H9 (cell line): ENCODE measurements around the gene KIRREL3. TPM values are rescaled to one million over a fixed set of nuclear protein-coding genes. Genes with fewer than 3 reads are reported as not detected.

ENCODE experiments used
- DNase-seq: peaks from one replicate; pipeline ENCODE4 v3.0.0-alpha.2; 2017
- H2AFZ ChIP-seq: one replicate; pipeline ENCODE4 v1.6.1; 2013; ENCODE audit warnings: mild to moderate bottlenecking, low read length, control low read depth, moderate library complexity
- H2AK5ac ChIP-seq: 2 replicates; pipeline ENCODE4 v1.6.1; 2013; ENCODE audit warnings: low read length, control low read depth, mixed read lengths; ENCODE audit not compliant: insufficient read length
- H2BK120ac ChIP-seq: one replicate; pipeline ENCODE4 v1.6.1; 2013; ENCODE audit warnings: low read depth, mild to moderate bottlenecking, low read length, control low read depth, inconsistent platforms; ENCODE audit not compliant: poor library complexity, severe bottlenecking
- H2BK12ac ChIP-seq: 2 replicates; pipeline ENCODE4 v1.6.1; 2013; ENCODE audit warnings: low read length, control low read depth, mixed read lengths, low read depth; ENCODE audit not compliant: insufficient read length
- H2BK15ac ChIP-seq: 2 replicates; pipeline ENCODE4 v1.6.1; 2013; ENCODE audit warnings: low read depth, low read length, control low read depth
- H2BK20ac ChIP-seq: one replicate; pipeline ENCODE4 v1.6.1; 2013; ENCODE audit warnings: low read depth, mild to moderate bottlenecking, low read length, control low read depth, inconsistent platforms; ENCODE audit not compliant: poor library complexity, severe bottlenecking
- H2BK5ac ChIP-seq: 2 replicates; pipeline ENCODE4 v1.6.1; 2013; ENCODE audit warnings: low read length, control low read depth, mixed read lengths; ENCODE audit not compliant: insufficient read length
- H3K14ac ChIP-seq: 2 replicates; pipeline ENCODE4 v1.6.1; 2013; ENCODE audit warnings: low read length, control low read depth; ENCODE audit not compliant: insufficient read depth
- H3K18ac ChIP-seq: 2 replicates; pipeline ENCODE4 v1.6.1; 2013; ENCODE audit warnings: low read depth, mild to moderate bottlenecking, mixed read lengths, low read length, control low read depth; ENCODE audit not compliant: insufficient read length
- H3K23ac ChIP-seq: 2 replicates; pipeline ENCODE4 v1.6.1; 2013; ENCODE audit warnings: low read length, control low read depth, mixed read lengths, low read depth; ENCODE audit not compliant: insufficient read length
- H3K23me2 ChIP-seq: 2 replicates; pipeline ENCODE4 v1.6.1; 2013; ENCODE audit warnings: low read depth, mild to moderate bottlenecking, mixed read lengths, low read length, control low read depth; ENCODE audit not compliant: insufficient read length, poor library complexity, severe bottlenecking
- H3K27ac ChIP-seq: 2 replicates; pipeline ENCODE4 v1.5.1; 2013; ENCODE audit warnings: low read length, control low read depth, mixed read lengths, low read depth; ENCODE audit not compliant: insufficient read length
- H3K27me3 ChIP-seq: 2 replicates; pipeline ENCODE4 v1.6.1; 2013; ENCODE audit warnings: low read length, control low read depth, inconsistent platforms; ENCODE audit not compliant: insufficient read depth
- H3K4ac ChIP-seq: 2 replicates; pipeline ENCODE4 v1.6.1; 2013; ENCODE audit warnings: low read depth, mild to moderate bottlenecking, control low read depth, inconsistent platforms, low read length, moderate library complexity
- H3K4me1 ChIP-seq: 2 replicates; pipeline ENCODE4 v1.6.1; 2013; ENCODE audit warnings: low read length, control low read depth, inconsistent platforms; ENCODE audit not compliant: insufficient read depth
- H3K4me2 ChIP-seq: 2 replicates; pipeline ENCODE4 v1.6.1; 2013; ENCODE audit warnings: low read length, control low read depth, mixed read lengths; ENCODE audit not compliant: insufficient read length, insufficient read depth
- H3K56ac ChIP-seq: 2 replicates; pipeline ENCODE4 v1.6.1; 2013; ENCODE audit warnings: low read depth, mild to moderate bottlenecking, mixed read lengths, low read length, control low read depth; ENCODE audit not compliant: insufficient read length
- H3K79me1 ChIP-seq: 2 replicates; pipeline ENCODE4 v1.6.1; 2013; ENCODE audit warnings: low read depth, mild to moderate bottlenecking, moderate library complexity, low read length, control low read depth, inconsistent platforms; ENCODE audit not compliant: insufficient read depth, poor library complexity, severe bottlenecking
- H3K79me2 ChIP-seq: 2 replicates; pipeline ENCODE4 v1.6.1; 2013; ENCODE audit warnings: low read length, control low read depth, inconsistent platforms; ENCODE audit not compliant: insufficient read depth
- H3K9ac ChIP-seq: 2 replicates; pipeline ENCODE4 v1.6.1; 2013; ENCODE audit warnings: low read length, control low read depth, mixed read lengths; ENCODE audit not compliant: insufficient read length; ENCODE audit errors: extremely low read depth
- H3K9me3 ChIP-seq: one replicate; pipeline ENCODE4 v1.6.1; 2013; ENCODE audit warnings: low read depth, low read length, inconsistent platforms; ENCODE audit not compliant: control insufficient read depth
- H3T11ph ChIP-seq: one replicate; pipeline ENCODE4 v1.6.1; 2013; ENCODE audit warnings: mild to moderate bottlenecking, low read length, control low read depth, inconsistent platforms
- H4K20me1 ChIP-seq: one replicate; pipeline ENCODE4 v1.6.1; 2013; ENCODE audit not compliant: control insufficient read depth, insufficient read length, insufficient read depth
- H4K5ac ChIP-seq: 2 replicates; pipeline ENCODE4 v1.6.1; 2013; ENCODE audit warnings: low read depth, mild to moderate bottlenecking, mixed read lengths, low read length, control low read depth; ENCODE audit not compliant: insufficient read length
- H4K8ac ChIP-seq: replicated peaks from 2 replicates; pipeline ENCODE4 v1.6.1; 2013; ENCODE audit warnings: low read length, control low read depth, mixed read lengths, low read depth; ENCODE audit not compliant: insufficient read length
- H4K91ac ChIP-seq: 2 replicates; pipeline ENCODE4 v1.6.1; 2013; ENCODE audit warnings: low read depth, mild to moderate bottlenecking, moderate library complexity, mixed read lengths, low read length, control low read depth; ENCODE audit not compliant: insufficient read length
- H3K27ac Mint-ChIP-seq, 3 experiments: 2 replicates in 2 of 3; 3 replicates in 1 of 3; pipeline ENCODE4 v1.8.0; 2020 to 2021; ENCODE audit warnings: mixed read lengths in 3 of 3, mild to moderate bottlenecking in 1 of 3, moderate library complexity in 1 of 3
- H3K27me3 Mint-ChIP-seq: 2 replicates; pipeline ENCODE4 v1.8.0; 2021; ENCODE audit warnings: low read depth, mild to moderate bottlenecking, moderate library complexity, mixed read lengths
- H3K36me3 Mint-ChIP-seq, 3 experiments: 2 replicates in 2 of 3; 3 replicates in 1 of 3; pipeline ENCODE4 v1.8.0; 2020 to 2021; ENCODE audit warnings: low read depth in 3 of 3, mixed read lengths in 3 of 3; ENCODE audit not compliant: insufficient read depth in 1 of 3
- H3K4me1 Mint-ChIP-seq, 2 experiments: 2 replicates each; pipeline ENCODE4 v1.8.0; 2020; ENCODE audit warnings: mixed read lengths in 2 of 2
- H3K4me3 Mint-ChIP-seq, 2 experiments: 2 replicates in 1 of 2; 3 replicates in 1 of 2; pipeline ENCODE4 v1.8.0; 2020 to 2021; ENCODE audit warnings: mild to moderate bottlenecking in 2 of 2, mixed read lengths in 2 of 2, moderate library complexity in 1 of 2
- H3K9me3 Mint-ChIP-seq, 2 experiments: 2 replicates in 1 of 2; 3 replicates in 1 of 2; pipeline ENCODE4 v1.8.0; 2020; ENCODE audit warnings: mild to moderate bottlenecking in 2 of 2, mixed read lengths in 2 of 2, moderate library complexity in 1 of 2
- CTCF ChIP-seq: fragments of 200-600 bp; sonication (generic); conservative IDR thresholded peaks from 3 replicates; pipeline ENCODE4 v1.8.0; 2021; ENCODE audit warnings: antibody characterized with exemption, mild to moderate bottlenecking
- WGBS: extraction: QIAGEN DNeasy Blood & Tissue Kit; methylation state at CpG from one replicate; pipeline ENCODE4 v1.1.7; 2013; ENCODE audit warnings: missing lambda C conversion rate, low lambda C conversion rate, mixed read lengths; ENCODE audit not compliant: insufficient read length; ENCODE audit errors: extremely low coverage; 5-methylcytosine and 5-hydroxymethylcytosine counted together
- total RNA-seq: library from RNA; stranded (reverse); gene quantifications from 2 replicates; pipeline ENCODE4 v1.2.1, GENCODE V29; 2021

KIRREL3 gene
- total RNA-seq, 1 experiment from 2014 or later, result 0.17 TPM

GRCh38 chr11:126487711-126488110, 512.9 kb downstream of the KIRREL3 start:
- Histone ChIP-seq H3K79me1 (no peaks in the 10 kb centered on the region), H4K5ac (no peak overlapping the region), H3K23ac (no peak overlapping the region), H2BK20ac (no peak overlapping the region), H3K4me1 (peaks cover 4% of the 10 kb centered on the region), H4K8ac (no peak overlapping the region), H2BK15ac (no peak overlapping the region), H3K79me2 (no peaks in the 10 kb centered on the region), H2BK120ac (no peak overlapping the region), H3K9ac (no peak overlapping the region), H2BK12ac (no peak overlapping the region), H3K56ac (no peak overlapping the region), H3K18ac (no peak overlapping the region), H4K20me1 (no peaks in the 10 kb centered on the region), H3K27me3 (no peaks in the 10 kb centered on the region), H3K4ac (no peak overlapping the region), H4K91ac (no peak overlapping the region), H3K9me3 (no peaks in the 10 kb centered on the region), H3K4me2 (no peak overlapping the region), H2AFZ (no peak overlapping the region), H3T11ph (no peak overlapping the region), H2AK5ac (no peak overlapping the region), H3K27ac (no peak overlapping the region), H3K14ac (no peak overlapping the region), H3K23me2 (no peaks in the 10 kb centered on the region), H2BK5ac (no peak overlapping the region)
- Mint-ChIP-seq H3K4me3 (no peak overlapping the region), H3K36me3 (no peaks in the 10 kb centered on the region), H3K4me1 (peaks cover 34 to 51% of the 10 kb centered on the region in 2 experiments), H3K27me3 (peaks cover 2% of the 10 kb centered on the region), H3K9me3 (no peaks in the 10 kb centered on the region), H3K27ac (no peak overlapping the region)
- TF ChIP-seq CTCF, result no peak
- DNase-seq, result no peak
- WGBS, result no CpG with 5 or more reads among the region's 8 CpGs
